GM18861 (cell line): Measurements from ENCODE around the gene LSS.
"Not testable (repeated sequence)": the region's sequence is repeated elsewhere in the genome, so short reads cannot be mapped to it uniquely, and the experiment has no call there.

Experiments
- ATAC-seq: cut with Tn5 transposase; IDR thresholded peaks from one replicate; pipeline ENCODE4 v1.9.1; 2021; ENCODE audit not compliant: unreplicated experiment

LSS gene

GRCh38 chr21:46154955-46155513, 73.5 kb downstream of the LSS start:
- ATAC-seq = no peak

- no peak for ATAC-seq
Observed at GRCh38 chr21:46154155-46154954, 74.2 kb downstream of the LSS start.

DNA sequence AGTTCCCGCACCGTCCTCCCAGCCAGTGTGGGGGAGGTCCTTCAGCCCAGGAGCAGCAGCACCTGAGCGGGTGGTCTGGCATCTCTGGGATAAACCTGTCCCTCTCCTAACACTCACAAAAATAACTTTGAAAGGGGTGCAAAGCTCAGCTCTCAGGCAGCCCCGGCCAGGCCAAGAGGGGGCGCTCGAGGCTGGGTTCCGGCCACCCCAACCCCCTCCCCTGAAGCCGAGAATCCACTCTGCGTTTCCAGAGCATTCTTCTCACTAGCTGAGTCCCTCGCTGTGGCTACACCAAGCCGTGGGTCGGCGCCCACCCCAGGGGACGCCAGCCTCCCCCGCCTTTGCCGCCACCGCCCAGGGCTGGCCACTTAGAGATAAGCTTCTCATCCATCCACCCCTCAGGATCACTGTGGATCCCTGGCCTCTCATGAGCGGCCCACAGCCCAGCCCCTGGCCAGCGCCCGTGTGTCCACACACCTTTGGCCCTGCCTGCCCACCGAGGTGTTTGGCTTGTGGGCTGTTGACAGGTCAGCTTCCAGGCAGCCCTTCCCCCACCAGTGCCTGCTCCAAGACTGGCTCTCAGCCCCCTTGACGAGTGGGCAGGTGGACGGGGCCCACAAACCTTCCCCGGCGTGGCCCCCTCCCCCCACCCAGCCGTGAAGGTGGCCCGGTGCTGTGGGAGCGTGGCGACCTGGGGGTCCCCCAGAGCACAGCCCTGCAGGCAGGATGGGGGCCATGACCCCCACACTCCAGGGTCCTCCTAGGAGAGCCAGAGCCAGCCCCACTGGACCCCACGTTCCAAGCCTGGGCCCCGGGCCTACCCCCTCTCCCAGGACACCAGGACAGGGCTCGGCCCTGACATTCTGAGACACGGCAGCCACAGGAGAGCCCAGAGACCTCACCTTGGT, 75.1 kb downstream of the LSS start:
- no peak for ATAC-seq

- ATAC-seq = no peak
Observed at GRCh38 chr21:46152927-46153246, 75.7 kb downstream of the LSS start.

GRCh38 chr21:46151989-46152926, 76.3 kb downstream of the LSS start:
- no peak for ATAC-seq

DNA sequence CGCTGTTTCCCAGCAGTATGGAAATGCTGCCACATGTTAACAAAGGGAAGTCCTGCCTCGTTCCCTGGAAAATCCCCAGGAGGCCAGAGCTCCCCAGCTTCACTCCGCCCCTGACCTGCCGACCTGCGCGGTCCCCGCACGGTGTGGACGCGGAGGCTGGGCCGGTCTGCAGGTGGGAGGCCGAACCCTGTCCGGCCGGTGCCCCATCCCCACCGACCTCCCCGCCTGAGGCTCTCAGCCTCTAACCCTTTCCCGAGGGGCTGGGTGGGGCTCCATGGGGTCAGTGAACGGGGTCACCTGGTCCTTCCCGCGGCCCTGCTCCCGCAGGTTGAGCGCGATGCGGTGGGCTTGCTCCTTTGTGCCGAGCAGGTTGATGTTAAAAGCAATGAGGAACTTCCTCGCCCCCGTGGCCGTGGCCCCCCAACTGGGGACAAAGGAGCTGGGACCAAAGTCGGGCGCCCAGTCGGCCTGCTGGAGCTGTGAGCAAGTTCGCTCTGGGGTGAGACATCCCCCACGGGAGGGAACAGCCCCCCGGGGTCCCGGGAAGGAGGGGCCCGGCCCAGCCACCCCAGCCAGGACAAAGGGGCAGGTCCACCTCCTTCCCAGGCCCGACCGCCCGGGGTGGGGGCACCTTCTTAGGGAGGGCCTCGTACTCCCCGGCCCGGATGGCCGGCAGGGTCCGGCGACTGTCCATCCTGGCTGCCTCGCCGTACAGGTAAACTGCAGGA, 77.1 kb downstream of the LSS start:
- no peak for ATAC-seq

DNA sequence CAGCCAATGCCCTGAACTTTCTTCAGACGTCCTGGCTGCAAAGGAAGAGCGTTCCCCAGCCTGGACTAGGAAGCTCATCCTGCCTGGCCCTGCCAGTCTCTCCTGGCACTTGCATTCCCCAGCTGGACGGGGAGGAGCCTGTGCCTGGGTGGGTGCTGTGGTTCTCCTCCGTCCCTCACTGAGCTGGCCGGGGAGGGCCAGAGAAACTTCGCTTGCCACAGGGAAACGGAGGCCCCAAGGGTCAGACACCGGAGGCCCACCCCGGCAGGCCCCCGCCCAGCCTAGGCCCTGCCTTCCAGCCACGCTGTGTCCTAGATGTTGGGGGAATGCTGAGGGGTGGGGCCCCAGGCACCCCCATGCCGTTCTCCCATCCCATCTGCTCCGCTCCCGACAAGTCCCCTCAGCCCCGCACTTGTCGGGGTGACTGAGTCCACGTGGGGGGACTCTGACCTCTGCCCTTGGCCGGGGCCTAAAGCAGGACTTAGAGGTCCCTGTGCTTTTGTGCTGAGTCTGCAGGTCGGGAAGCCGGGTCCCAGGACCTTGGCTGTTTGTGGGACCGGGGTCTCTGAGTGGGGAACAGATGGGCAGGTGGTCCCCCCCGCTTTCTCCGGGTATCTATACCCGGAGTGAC, 78.0 kb downstream of the LSS start:
- no peak for ATAC-seq

DNA sequence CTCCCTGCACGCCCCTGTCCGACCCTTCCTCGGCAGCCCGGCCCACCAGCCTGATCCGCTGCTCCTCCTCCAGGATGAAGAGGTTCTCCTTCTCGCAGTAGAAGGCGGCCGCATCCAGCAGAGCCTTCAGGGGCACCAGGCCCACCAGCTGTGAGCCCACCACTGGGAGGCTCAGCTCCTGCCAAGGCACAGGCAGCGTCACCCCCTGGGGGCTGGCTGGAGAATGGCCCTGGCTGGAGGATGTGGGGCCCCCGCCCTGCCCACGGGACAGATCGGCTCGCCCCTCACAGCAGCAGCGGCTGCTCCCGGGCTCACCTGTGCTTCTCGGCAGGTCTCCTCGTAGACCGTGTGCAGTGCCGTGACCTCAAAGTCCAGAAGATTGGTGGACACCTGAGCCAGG, 78.5 kb downstream of the LSS start:
- no peak for ATAC-seq

DNA sequence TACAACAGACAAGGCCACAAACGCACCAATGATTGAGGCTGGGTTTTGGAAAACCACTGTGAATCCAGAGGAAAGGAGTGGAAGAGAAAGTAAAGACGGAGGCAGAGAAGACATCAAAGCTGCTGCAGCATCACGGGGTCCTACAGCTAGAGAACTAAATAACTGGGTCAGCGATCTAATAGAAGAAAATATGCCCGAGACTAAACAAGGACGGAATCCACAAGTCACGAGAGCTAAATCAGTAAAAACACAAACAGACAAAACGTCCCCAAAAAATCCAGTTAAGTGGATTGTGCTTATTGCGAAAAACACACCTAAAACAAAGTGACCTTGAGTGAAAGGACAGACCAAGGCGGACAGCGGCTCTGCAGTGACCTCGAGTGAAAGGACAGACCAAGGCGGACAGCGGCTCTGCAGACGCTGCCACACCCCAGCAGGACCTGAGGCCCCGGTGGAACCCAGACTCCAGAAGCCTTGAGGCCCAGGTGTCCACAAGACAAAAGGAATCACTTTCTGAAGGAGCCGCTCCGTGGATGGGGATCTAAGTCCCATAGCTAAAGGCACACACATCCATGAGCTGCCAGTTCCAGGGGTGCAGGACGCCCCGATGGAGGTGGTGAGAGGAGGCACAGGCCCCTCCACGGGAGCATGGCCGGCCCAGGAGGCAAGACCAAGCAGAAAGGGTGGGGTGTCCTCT, 79.2 kb downstream of the LSS start:
- no peak for ATAC-seq

DNA sequence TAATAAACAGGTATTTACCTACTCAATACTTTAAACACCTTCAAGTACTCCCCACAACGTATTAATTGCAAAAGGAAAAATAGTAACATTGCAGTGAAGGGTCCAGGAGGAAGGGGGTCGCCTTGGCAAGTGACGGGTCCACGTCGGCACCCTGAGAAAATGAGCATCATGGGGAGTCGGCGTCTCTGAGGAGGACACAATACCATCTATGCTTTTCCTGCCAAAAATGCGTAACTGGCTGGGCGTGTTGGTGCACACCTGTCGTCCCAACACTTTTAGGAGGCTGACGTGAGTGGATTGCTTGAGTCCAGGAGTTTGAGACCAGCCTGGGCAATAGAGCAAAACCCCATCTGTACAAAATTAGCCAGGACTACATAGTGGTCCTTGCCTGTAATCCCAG, 80.5 kb downstream of the LSS start:
- no peak for ATAC-seq

GRCh38 chr21:46147429-46147828, 81.1 kb downstream of the LSS start:
- ATAC-seq = not testable (repeated sequence)

DNA sequence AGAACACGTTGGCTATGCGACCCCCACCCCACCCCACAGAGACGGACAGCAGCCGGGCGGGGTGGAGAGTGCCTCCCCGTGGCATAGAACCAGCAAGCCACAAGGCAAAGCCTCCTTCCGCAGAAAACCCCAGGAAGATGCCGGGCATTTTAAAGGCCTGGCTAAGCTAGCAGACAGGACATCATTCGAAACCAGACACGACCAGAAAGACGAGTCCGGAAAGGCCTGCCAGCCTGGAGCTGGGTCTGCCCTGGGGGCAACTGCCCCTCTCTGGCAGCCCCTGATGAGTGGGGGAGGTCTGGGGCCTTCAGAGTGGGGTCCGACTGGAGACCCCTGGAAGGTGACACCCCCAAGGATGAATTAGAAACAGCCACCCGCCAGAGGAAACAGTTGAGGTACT, 81.7 kb downstream of the LSS start:
- no peak for ATAC-seq

- ATAC-seq = no peak
Observed at GRCh38 chr21:46145840-46146691, 82.5 kb downstream of the LSS start.

GRCh38 chr21:46145159-46145839, 83.3 kb downstream of the LSS start:
- no peak for ATAC-seq

GRCh38 chr21:46144464-46145070, 84.0 kb downstream of the LSS start:
- ATAC-seq = no peak

- no peak for ATAC-seq
Observed at GRCh38 chr21:46142582-46143473, 85.7 kb downstream of the LSS start.
